ENCODE measurements around the gene DLX4.

DLX4 gene

DNA sequence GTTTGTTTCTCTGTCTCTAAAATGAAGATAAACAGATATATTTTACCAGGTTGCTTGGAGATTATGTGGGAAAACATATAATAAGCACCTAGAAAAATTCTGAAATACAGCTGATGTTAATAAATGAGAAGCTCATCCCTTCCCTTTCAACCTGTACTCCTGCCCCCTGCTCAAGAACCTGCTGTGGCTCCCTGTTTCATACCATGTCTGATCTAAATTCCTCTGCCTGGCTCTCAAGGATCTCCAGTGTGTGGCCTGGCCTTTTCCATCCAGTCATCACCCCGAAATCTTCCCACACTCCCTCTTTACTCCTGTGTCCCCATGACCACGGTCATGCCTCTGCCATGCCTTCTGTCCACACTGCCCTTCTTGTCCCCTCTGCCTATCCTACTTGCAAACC lies 19.4 kb upstream of the DLX4 start:
- Histone ChIP-seq H3K36me3 (ENCODE audit: insufficient read depth, low read length) (no peaks in the 10 kb centered on the region), H3K27me3 (ENCODE audit: control insufficient read depth in 1 of 2, insufficient read depth in 2 of 2, low read length in 2 of 2) (peaks cover 15 to 29% of the 10 kb centered on the region in 2 donors), H3K4me1 (ENCODE audit: insufficient read depth, low read length) (no peaks in the 10 kb centered on the region), H3K9me3 (ENCODE audit: low read length) (no peaks in the 10 kb centered on the region), H3K4me3 (ENCODE audit: low read depth in 1 of 2, low read length in 2 of 2) (no peak overlapping the region), H3K9ac (ENCODE audit: low read length) (no peak overlapping the region), H3K27ac (ENCODE audit: low read depth, low read length) (no peak overlapping the region)

DNA sequence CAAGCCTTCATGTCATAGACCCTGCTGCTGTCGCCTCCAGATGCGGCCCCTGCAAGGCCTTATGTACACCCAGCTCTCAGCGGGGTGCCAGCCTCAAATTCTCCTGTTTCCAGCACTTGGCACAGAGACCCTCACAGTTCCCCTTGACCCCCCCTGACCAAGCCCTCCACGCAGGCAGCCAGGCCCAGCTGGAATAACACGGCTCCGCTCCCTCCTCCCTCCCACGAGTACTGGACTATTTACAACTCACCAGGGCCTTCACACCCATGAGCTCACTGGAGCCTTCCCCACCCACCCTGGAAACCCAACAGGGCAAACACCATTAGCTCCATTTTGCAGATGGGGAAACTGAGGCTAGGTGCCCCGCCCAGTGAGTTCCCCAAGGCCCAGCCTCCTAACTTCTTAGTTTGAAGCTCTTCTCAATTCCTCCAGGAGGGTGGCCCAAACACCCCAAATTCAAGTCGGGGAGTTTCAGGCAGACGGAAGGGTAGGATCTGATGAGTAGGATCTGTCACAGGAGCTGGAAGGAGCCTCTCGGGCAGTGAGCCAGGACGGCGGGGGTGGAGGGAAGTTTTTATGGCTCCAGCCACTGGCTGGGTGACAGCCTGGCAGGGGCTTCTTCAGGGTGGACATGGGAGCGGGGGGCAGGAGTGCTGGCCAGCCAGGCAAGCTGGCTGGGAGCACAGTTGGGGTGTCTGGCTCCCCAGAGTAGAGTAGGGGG lies 17.5 kb upstream of the DLX4 start:
- H3K27me3 ChIP-seq (ENCODE audit: control insufficient read depth in 1 of 2, insufficient read depth in 2 of 2, low read length in 2 of 2), result peaks cover 15 to 23% of the 10 kb centered on the region in 2 donors
- no peak overlapping the region for H3K9ac ChIP-seq (ENCODE audit: low read length)
- no peak overlapping the region for H3K27ac ChIP-seq (ENCODE audit: low read depth, low read length)
- H3K36me3 ChIP-seq (ENCODE audit: insufficient read depth, low read length), result no peaks in the 10 kb centered on the region
- no peaks in the 10 kb centered on the region for H3K4me1 ChIP-seq (ENCODE audit: insufficient read depth, low read length)
- H3K9me3 ChIP-seq (ENCODE audit: low read length), result no peaks in the 10 kb centered on the region
- H3K4me3 ChIP-seq (ENCODE audit: low read depth in 1 of 2, low read length in 2 of 2), result no peak overlapping the region

DNA sequence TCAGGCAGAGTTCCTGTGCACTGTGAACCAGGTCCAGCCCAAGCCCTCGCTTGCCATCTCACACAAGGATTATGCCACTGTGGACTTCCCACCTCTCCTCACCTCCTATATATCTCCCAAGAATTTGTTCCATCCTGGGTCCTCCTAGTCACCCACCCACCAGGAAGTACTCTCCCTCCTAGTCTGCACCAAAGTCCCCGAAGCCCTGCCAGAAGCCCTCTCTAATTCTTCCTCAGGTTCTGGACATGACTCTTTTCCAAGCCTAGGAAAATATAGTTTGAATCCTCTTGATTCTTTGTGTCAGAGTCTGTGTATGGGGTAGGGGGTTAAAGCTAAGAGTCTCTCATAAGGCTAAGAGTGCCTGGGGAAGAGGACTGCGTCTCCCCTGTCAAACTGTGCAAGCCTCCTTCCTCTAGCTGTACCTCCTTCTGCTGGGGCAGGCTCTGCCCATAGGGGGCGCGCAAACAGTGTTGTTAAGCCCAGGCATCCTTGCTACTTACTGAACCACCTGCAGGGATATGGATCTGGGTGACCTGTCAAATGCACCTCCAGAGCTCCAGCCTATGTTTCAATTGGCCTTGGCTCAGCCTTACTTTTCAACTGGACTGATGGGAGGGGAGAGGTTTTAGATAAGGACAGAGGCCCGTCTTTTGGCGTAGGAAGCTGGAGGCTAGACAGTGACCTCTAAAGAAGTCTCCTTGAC lies 16.6 kb upstream of the DLX4 start:
- no peak overlapping the region for H3K4me3 ChIP-seq (ENCODE audit: low read depth in 1 of 2, low read length in 2 of 2)
- H3K4me1 ChIP-seq (ENCODE audit: insufficient read depth, low read length), result no peaks in the 10 kb centered on the region
- H3K36me3 ChIP-seq (ENCODE audit: insufficient read depth, low read length), result no peaks in the 10 kb centered on the region
- no peaks in the 10 kb centered on the region for H3K9me3 ChIP-seq (ENCODE audit: low read length)
- peaks cover 15 to 23% of the 10 kb centered on the region in 2 donors for H3K27me3 ChIP-seq (ENCODE audit: control insufficient read depth in 1 of 2, insufficient read depth in 2 of 2, low read length in 2 of 2)
- H3K27ac ChIP-seq (ENCODE audit: low read depth, low read length), result no peak overlapping the region
- H3K9ac ChIP-seq (ENCODE audit: low read length), result no peak overlapping the region

DNA sequence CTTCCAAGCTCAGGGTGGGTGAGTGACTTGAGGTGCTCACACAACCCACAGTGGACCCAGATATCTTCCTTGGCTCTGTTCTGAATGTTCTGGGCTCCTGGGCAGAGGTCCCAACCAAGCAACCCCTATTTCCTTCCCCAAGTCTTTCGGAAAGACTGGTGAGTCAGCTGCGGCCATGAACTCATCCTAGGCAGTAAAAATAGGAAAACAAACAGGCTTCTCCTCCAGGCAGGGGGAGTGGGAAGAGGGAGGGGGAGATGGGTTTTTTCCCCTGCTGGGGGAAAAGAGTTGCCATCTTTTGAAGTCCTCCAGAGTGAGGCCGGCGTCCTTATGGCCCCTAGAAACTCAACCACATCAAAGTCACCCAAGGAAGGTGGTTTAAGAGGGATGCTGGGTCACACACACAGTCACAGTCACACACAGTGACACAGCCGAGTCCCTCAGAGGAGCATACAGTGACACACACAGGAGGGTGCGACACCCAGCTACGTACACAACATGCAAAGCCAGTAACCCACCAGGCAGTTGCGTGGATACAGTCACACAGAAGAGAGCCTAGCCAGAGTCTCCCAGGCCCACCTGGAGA lies 16.0 kb upstream of the DLX4 start:
- H3K36me3 ChIP-seq (ENCODE audit: insufficient read depth, low read length), result no peaks in the 10 kb centered on the region
- no peak overlapping the region for H3K27ac ChIP-seq (ENCODE audit: low read depth, low read length)
- no peaks in the 10 kb centered on the region for H3K4me1 ChIP-seq (ENCODE audit: insufficient read depth, low read length)
- no peak overlapping the region for H3K9ac ChIP-seq (ENCODE audit: low read length)
- H3K4me3 ChIP-seq (ENCODE audit: low read depth in 1 of 2, low read length in 2 of 2), result no peak overlapping the region
- peaks cover 15 to 23% of the 10 kb centered on the region in 2 donors for H3K27me3 ChIP-seq (ENCODE audit: control insufficient read depth in 1 of 2, insufficient read depth in 2 of 2, low read length in 2 of 2)
- H3K9me3 ChIP-seq (ENCODE audit: low read length), result no peaks in the 10 kb centered on the region

DNA sequence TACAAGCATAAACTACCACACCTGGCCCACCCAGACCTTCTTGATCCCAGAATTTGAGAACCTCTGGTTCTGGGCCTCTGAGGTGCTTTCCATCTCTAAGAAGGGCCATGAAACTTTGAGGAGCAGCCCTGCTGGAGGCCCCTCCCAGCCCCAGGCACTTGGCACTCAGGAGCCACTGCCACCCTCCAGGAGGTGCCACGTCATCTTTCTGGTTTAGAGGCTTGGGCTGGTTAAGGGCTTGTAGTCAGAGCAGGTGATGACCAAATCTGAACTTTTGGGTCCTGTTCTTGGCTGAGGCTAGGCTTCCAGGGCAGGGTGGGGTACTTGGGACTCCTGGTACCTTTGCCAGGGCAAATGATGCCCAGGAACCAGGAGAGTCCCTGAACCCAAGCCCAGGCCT lies 13.8 kb upstream of the DLX4 start:
- H3K9me3 ChIP-seq (ENCODE audit: low read length), result no peaks in the 10 kb centered on the region
- no peak overlapping the region for H3K4me3 ChIP-seq (ENCODE audit: low read depth in 1 of 2, low read length in 2 of 2)
- H3K9ac ChIP-seq (ENCODE audit: low read length), result no peak overlapping the region
- H3K36me3 ChIP-seq (ENCODE audit: insufficient read depth, low read length), result no peaks in the 10 kb centered on the region
- no peaks in the 10 kb centered on the region for H3K4me1 ChIP-seq (ENCODE audit: insufficient read depth, low read length)
- no peak overlapping the region for H3K27ac ChIP-seq (ENCODE audit: low read depth, low read length)
- peaks cover 5 to 22% of the 10 kb centered on the region in 2 donors for H3K27me3 ChIP-seq (ENCODE audit: control insufficient read depth in 1 of 2, insufficient read depth in 2 of 2, low read length in 2 of 2)

DNA sequence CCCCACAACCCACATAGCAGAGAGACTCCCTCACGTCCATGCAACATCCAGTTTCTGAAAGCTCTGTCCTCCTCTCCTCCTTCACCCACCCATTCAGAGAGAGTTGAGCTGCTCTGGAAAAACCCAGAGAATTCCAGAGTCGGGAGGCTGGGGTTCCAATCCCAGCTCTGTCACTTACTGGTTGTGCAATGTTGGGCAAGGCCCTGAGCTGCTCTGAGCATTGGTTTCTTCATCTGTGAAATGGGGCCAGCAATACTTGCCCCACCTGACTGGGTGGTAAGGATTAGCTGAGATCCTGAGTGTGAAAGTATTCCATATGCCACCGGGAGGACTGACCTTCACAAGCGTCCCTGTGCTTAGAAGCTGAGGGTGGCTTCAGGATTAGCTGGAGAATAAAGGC lies 12.2 kb upstream of the DLX4 start:
- Histone ChIP-seq H3K4me3 (ENCODE audit: low read depth in 1 of 2, low read length in 2 of 2) (no peak overlapping the region), H3K27me3 (ENCODE audit: control insufficient read depth in 1 of 2, insufficient read depth in 2 of 2, low read length in 2 of 2) (peaks cover 0 to 9% of the 10 kb centered on the region in 2 donors), H3K27ac (ENCODE audit: low read depth, low read length) (no peak overlapping the region), H3K9ac (ENCODE audit: low read length) (no peak overlapping the region), H3K9me3 (ENCODE audit: low read length) (no peaks in the 10 kb centered on the region), H3K36me3 (ENCODE audit: insufficient read depth, low read length) (no peaks in the 10 kb centered on the region), H3K4me1 (ENCODE audit: insufficient read depth, low read length) (no peaks in the 10 kb centered on the region)

GRCh38 chr17:49957350-49957749 lies 11.6 kb upstream of the DLX4 start:
- Histone ChIP-seq H3K4me3 (ENCODE audit: low read depth in 1 of 2, low read length in 2 of 2) (no peak overlapping the region), H3K4me1 (ENCODE audit: insufficient read depth, low read length) (no peaks in the 10 kb centered on the region), H3K9me3 (ENCODE audit: low read length) (no peaks in the 10 kb centered on the region), H3K27ac (ENCODE audit: low read depth, low read length) (no peak overlapping the region), H3K36me3 (ENCODE audit: insufficient read depth, low read length) (no peaks in the 10 kb centered on the region), H3K9ac (ENCODE audit: low read length) (no peak overlapping the region), H3K27me3 (ENCODE audit: control insufficient read depth in 1 of 2, insufficient read depth in 2 of 2, low read length in 2 of 2) (peaks cover 2 to 8% of the 10 kb centered on the region in 2 donors)

GRCh38 chr17:49958723-49959122 lies 10.3 kb upstream of the DLX4 start:
- Histone ChIP-seq H3K9ac (ENCODE audit: low read length) (no peak overlapping the region), H3K36me3 (ENCODE audit: insufficient read depth, low read length) (no peaks in the 10 kb centered on the region), H3K4me1 (ENCODE audit: insufficient read depth, low read length) (peaks cover 3% of the 10 kb centered on the region), H3K9me3 (ENCODE audit: low read length) (no peaks in the 10 kb centered on the region), H3K4me3 (ENCODE audit: low read depth in 1 of 2, low read length in 2 of 2) (no peak overlapping the region), H3K27me3 (ENCODE audit: control insufficient read depth in 1 of 2, insufficient read depth in 2 of 2, low read length in 2 of 2) (peaks cover 16 to 20% of the 10 kb centered on the region in 2 donors), H3K27ac (ENCODE audit: low read depth, low read length) (no peak overlapping the region)

- Histone ChIP-seq H3K27me3 (ENCODE audit: control insufficient read depth in 1 of 2, insufficient read depth in 2 of 2, low read length in 2 of 2) (peaks cover 22 to 26% of the 10 kb centered on the region in 2 donors), H3K4me3 (ENCODE audit: low read depth in 1 of 2, low read length in 2 of 2) (no peak overlapping the region), H3K27ac (ENCODE audit: low read depth, low read length) (no peak overlapping the region), H3K9ac (ENCODE audit: low read length) (no peak overlapping the region), H3K9me3 (ENCODE audit: low read length) (no peaks in the 10 kb centered on the region), H3K4me1 (ENCODE audit: insufficient read depth, low read length) (peaks cover 9% of the 10 kb centered on the region), H3K36me3 (ENCODE audit: insufficient read depth, low read length) (no peaks in the 10 kb centered on the region)
These were observed 9.6 kb upstream of the DLX4 start for GRCh38 chr17:49959183-49959935.

GRCh38 chr17:49962599-49963308 lies 6.2 kb upstream of the DLX4 start:
- Histone ChIP-seq H3K36me3 (ENCODE audit: insufficient read depth, low read length) (no peaks in the 10 kb centered on the region), H3K4me1 (ENCODE audit: insufficient read depth, low read length) (peaks cover 10% of the 10 kb centered on the region), H3K4me3 (ENCODE audit: low read depth in 1 of 2, low read length in 2 of 2) (no peak overlapping the region), H3K27ac (ENCODE audit: low read depth, low read length) (no peak overlapping the region), H3K27me3 (ENCODE audit: control insufficient read depth in 1 of 2, insufficient read depth in 2 of 2, low read length in 2 of 2) (peaks cover 55 to 60% of the 10 kb centered on the region in 2 donors), H3K9ac (ENCODE audit: low read length) (no peak overlapping the region), H3K9me3 (ENCODE audit: low read length) (no peaks in the 10 kb centered on the region)

- Histone ChIP-seq H3K4me1 (ENCODE audit: insufficient read depth, low read length) (peaks cover 10% of the 10 kb centered on the region), H3K9me3 (ENCODE audit: low read length) (no peaks in the 10 kb centered on the region), H3K27me3 (ENCODE audit: control insufficient read depth in 1 of 2, insufficient read depth in 2 of 2, low read length in 2 of 2) (peaks cover 59 to 65% of the 10 kb centered on the region in 2 donors), H3K9ac (ENCODE audit: low read length) (no peak overlapping the region), H3K27ac (ENCODE audit: low read depth, low read length) (no peak overlapping the region), H3K4me3 (ENCODE audit: low read depth in 1 of 2, low read length in 2 of 2) (no peak overlapping the region), H3K36me3 (ENCODE audit: insufficient read depth, low read length) (no peaks in the 10 kb centered on the region)
These were observed 5.7 kb upstream of the DLX4 start for GRCh38 chr17:49963309-49963625.

Measured in muscle layer of colon (tissue), 2 donors.